Measurements from ENCODE around the gene PLA2G2F.
A peak's percentile ranks its signal among the peaks of the same experiment; 100 is the strongest.

The PLA2G2F gene

GRCh38 chr1:20093940-20094391 lies 45.2 kb upstream of the PLA2G2F start:
- no peak for DNase-seq (ENCODE audit: extremely low spot score)
- CTCF ChIA-PET, result no interaction called here
- POLR2A ChIA-PET, result no interaction called here
- TF ChIP-seq ARNT (IDR thresholded peaks at IDR 0.05) (no peak), FOXK2 (IDR thresholded peaks at IDR 0.05) (no peak), LEF1 (IDR thresholded peaks at IDR 0.05; ENCODE audit: borderline replicate concordance) (no peak), L3MBTL2 (conservative IDR thresholded peaks at IDR 0.05) (no peak), NFRKB (IDR thresholded peaks at IDR 0.05) (no peak), CTBP1 (IDR thresholded peaks at IDR 0.05; ENCODE audit: borderline replicate concordance) (no peak), ELF4 (IDR thresholded peaks at IDR 0.05) (no peak), HDGF (IDR thresholded peaks at IDR 0.05; ENCODE audit: borderline replicate concordance) (no peak), SP1 (IDR thresholded peaks at IDR 0.05) (no peak), FOXA1 (IDR thresholded peaks at IDR 0.05) (no peak), FOXM1 (IDR thresholded peaks at IDR 0.05; ENCODE audit: borderline replicate concordance) (no peak), ZNF384 (IDR thresholded peaks at IDR 0.05) (no peak), BHLHE40 (IDR thresholded peaks at IDR 0.05; ENCODE audit: borderline replicate concordance) (no peak), TARDBP (IDR thresholded peaks at IDR 0.05) (no peak), SUZ12 (IDR thresholded peaks at IDR 0.05) (no peak)
- TF ChIP-seq, protein P1, sequence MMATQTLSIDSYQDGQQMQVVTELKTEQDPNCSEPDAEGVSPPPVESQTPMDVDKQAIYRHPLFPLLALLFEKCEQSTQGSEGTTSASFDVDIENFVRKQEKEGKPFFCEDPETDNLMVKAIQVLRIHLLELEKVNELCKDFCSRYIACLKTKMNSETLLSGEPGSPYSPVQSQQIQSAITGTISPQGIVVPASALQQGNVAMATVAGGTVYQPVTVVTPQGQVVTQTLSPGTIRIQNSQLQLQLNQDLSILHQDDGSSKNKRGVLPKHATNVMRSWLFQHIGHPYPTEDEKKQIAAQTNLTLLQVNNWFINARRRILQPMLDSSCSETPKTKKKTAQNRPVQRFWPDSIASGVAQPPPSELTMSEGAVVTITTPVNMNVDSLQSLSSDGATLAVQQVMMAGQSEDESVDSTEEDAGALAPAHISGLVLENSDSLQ (IDR thresholded peaks at IDR 0.05), result no peak

DNA sequence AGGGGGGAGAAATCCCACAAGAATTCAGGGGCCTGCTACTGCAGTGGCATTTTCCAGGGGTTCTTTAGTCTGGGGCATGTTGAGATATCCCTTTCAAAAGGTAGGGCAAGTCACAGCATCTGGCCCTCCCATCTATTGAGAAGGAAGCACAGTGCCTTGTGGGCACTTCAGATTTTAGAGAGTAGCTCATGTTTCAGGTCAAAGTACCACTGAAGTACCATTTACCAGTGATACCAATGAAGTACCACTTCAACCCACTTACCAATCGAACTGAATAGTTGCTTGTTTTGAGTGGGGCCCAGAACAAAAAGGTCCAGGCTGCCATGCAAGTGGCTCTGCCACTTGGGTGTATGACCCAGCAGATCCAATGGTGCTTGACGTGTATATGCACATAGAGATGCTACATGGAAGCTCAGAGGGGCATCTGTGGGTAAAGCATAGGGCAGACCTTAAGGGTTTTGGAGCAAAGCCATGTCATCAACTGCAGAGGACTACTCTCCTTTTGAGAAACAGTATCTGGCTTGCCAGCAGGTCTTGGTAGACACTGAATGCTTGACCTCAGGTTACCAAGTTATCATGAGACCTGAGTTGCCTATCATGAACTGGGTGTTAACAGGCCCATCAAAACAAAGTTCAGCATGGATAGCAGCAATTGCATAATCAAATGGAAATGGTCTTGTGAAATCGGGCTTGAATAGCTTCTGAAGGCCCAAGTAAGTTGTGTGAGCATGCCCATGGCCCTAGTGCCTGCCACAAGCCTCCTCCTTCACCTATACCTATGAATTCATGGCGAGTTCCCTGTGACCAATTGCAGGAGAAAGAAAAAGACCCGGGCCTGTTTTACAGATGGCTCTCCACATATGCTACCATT lies 43.3 kb upstream of the PLA2G2F start:
- DNase-seq (ENCODE audit: extremely low spot score), result no peak
- TF ChIP-seq HDGF (IDR thresholded peaks at IDR 0.05; ENCODE audit: borderline replicate concordance) (no peak), L3MBTL2 (conservative IDR thresholded peaks at IDR 0.05) (no peak), FOXA1 (IDR thresholded peaks at IDR 0.05) (no peak), SP1 (IDR thresholded peaks at IDR 0.05) (no peak), BHLHE40 (IDR thresholded peaks at IDR 0.05; ENCODE audit: borderline replicate concordance) (no peak), ELF4 (IDR thresholded peaks at IDR 0.05) (no peak), FOXK2 (IDR thresholded peaks at IDR 0.05) (no peak), CTBP1 (IDR thresholded peaks at IDR 0.05; ENCODE audit: borderline replicate concordance) (no peak), SUZ12 (IDR thresholded peaks at IDR 0.05) (no peak), TARDBP (IDR thresholded peaks at IDR 0.05) (no peak), ZNF384 (IDR thresholded peaks at IDR 0.05) (no peak)
- ChIA-PET POLR2A (no interaction called here), CTCF (no interaction called here)

DNA sequence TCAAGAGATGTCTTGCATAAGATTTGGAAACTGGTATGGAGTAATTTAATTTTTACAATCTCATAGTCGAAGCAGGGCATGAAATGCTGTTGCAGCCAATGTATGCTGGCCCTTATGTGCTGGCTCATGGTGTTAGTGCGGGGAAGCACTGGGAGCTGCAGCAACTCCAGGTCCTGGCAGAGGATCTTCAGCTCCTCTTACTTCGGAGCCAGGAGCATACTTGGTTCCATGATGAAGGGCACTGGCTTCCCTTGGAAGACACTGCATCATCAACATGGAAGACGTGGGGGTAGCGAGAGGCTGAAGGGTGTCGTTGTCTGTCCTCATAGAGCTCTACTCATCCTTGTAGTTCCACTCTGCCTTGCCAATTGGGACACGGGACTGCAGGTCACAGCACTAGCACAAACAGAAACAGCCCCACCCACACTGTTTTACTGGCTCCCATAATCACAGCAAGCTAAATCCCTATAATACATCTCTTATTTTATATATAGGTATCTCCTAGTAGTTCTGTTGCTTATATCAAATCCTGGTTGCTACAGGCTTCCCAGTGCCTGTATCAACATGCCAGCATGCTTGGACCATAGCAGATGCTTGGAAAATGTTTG lies 42.2 kb upstream of the PLA2G2F start:
- TF ChIP-seq FOXM1 (IDR thresholded peaks at IDR 0.05; ENCODE audit: borderline replicate concordance) (no peak), FOXA1 (IDR thresholded peaks at IDR 0.05) (no peak), FOXK2 (IDR thresholded peaks at IDR 0.05) (no peak), ZNF384 (IDR thresholded peaks at IDR 0.05) (no peak), CTBP1 (IDR thresholded peaks at IDR 0.05; ENCODE audit: borderline replicate concordance) (no peak), SUZ12 (IDR thresholded peaks at IDR 0.05) (no peak), HDGF (IDR thresholded peaks at IDR 0.05; ENCODE audit: borderline replicate concordance) (no peak), NFRKB (IDR thresholded peaks at IDR 0.05) (no peak), ARNT (IDR thresholded peaks at IDR 0.05) (no peak), ELF4 (IDR thresholded peaks at IDR 0.05) (no peak), L3MBTL2 (conservative IDR thresholded peaks at IDR 0.05) (no peak), BHLHE40 (IDR thresholded peaks at IDR 0.05; ENCODE audit: borderline replicate concordance) (no peak), LEF1 (IDR thresholded peaks at IDR 0.05; ENCODE audit: borderline replicate concordance) (no peak)
- TF ChIP-seq, protein P1 (IDR thresholded peaks at IDR 0.05), result no peak
- ChIA-PET CTCF (interaction anchor here (1.1 kb wide), 1 partner anchor 55 kb away, joined by 3 read pairs; no protein-coding TSS in a partner anchor), POLR2A (no interaction called here)
- DNase-seq (ENCODE audit: extremely low spot score), result no peak

- ChIA-PET POLR2A (no interaction called here), CTCF (no interaction called here)
- DNase-seq (ENCODE audit: extremely low spot score), result no peak
- no peak for TF ChIP-seq LEF1 (IDR thresholded peaks at IDR 0.05; ENCODE audit: borderline replicate concordance)
- TF ChIP-seq CTBP1 (IDR thresholded peaks at IDR 0.05; ENCODE audit: borderline replicate concordance), result no peak
- TF ChIP-seq BHLHE40 (IDR thresholded peaks at IDR 0.05; ENCODE audit: borderline replicate concordance), result no peak
- TF ChIP-seq SUZ12 (IDR thresholded peaks at IDR 0.05), result no peak
- no peak for TF ChIP-seq FOXA1 (IDR thresholded peaks at IDR 0.05)
Observed at GRCh38 chr1:20099533-20099932, 39.6 kb upstream of the PLA2G2F start.

- TF ChIP-seq BHLHE40 (IDR thresholded peaks at IDR 0.05; ENCODE audit: borderline replicate concordance), result no peak
- TF ChIP-seq L3MBTL2 (conservative IDR thresholded peaks at IDR 0.05), result no peak
- no peak for TF ChIP-seq FOXM1 (IDR thresholded peaks at IDR 0.05; ENCODE audit: borderline replicate concordance)
- TF ChIP-seq, protein P1 (IDR thresholded peaks at IDR 0.05), result no peak
- TF ChIP-seq HDGF (IDR thresholded peaks at IDR 0.05; ENCODE audit: borderline replicate concordance), result no peak
- no peak for TF ChIP-seq FOXK2 (IDR thresholded peaks at IDR 0.05)
- TF ChIP-seq FOXA1 (IDR thresholded peaks at IDR 0.05), result no peak
- TF ChIP-seq CTBP1 (IDR thresholded peaks at IDR 0.05; ENCODE audit: borderline replicate concordance), result no peak
- TF ChIP-seq TARDBP (IDR thresholded peaks at IDR 0.05), result no peak
- TF ChIP-seq LEF1 (IDR thresholded peaks at IDR 0.05; ENCODE audit: borderline replicate concordance), result no peak
- no peak for TF ChIP-seq ARNT (IDR thresholded peaks at IDR 0.05)
- TF ChIP-seq NFRKB (IDR thresholded peaks at IDR 0.05), result no peak
- no peak for TF ChIP-seq SUZ12 (IDR thresholded peaks at IDR 0.05)
- TF ChIP-seq SP1 (IDR thresholded peaks at IDR 0.05), result no peak
- no peak for TF ChIP-seq ZNF384 (IDR thresholded peaks at IDR 0.05)
- TF ChIP-seq ELF4 (IDR thresholded peaks at IDR 0.05), result no peak
- DNase-seq (ENCODE audit: extremely low spot score), result peak; percentile 60
- POLR2A ChIA-PET, result no interaction called here
- CTCF ChIA-PET, result interaction anchor here (0.9 to 1.7 kb wide), 2 partner anchors 46 to 126 kb away, joined by 4 to 5 read pairs; no protein-coding TSS in a partner anchor
Observed at GRCh38 chr1:20100632-20101355, 38.3 kb upstream of the PLA2G2F start.

Measured in HEK293T (cell line).